Fibroblast of lung (primary cell): ENCODE results near the gene RPL23.

Source experiments
- EZH2 ChIP-seq: IDR thresholded peaks from 2 replicates; pipeline ENCODE4 v1.5.1; 2012; ENCODE audit warnings: low read length, control low read depth, mild to moderate bottlenecking; ENCODE audit errors: missing control alignments
- TF ChIP-seq, protein P1 (sequence below), 2 donors: IDR thresholded peaks in 1 of 2; conservative IDR thresholded peaks in 1 of 2; 1 replicate in 1 of 2; 2 replicates in 1 of 2; pipeline ENCODE4 v1.5.1; 2011 to 2012; ENCODE audit warnings: low read length in 2 of 2, control low read depth in 1 of 2, inconsistent platforms in 1 of 2, low read depth in 1 of 2, mild to moderate bottlenecking in 1 of 2

DNA sequence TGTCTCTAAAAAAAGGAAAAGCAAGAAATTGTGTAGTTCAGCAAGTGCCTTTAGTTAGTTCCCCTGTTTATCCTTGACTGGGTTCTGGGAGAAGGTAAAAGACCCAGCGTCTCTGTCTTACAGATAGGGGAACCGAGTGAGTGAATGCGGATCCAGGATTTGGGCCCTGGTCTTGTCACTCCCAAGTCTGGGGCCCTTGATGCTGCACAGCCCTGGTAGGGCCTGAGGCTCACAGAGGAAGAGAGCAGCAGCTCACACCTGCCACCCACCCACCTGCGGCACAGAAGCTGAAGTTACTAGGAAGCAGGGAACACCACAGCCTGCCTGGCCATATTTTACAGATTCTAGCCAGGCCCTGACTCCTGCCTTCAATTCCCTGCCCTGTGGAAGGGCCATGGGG is 38.6 kb upstream of the RPL23 start:
- TF ChIP-seq EZH2: no peak
- TF ChIP-seq, protein P1, sequence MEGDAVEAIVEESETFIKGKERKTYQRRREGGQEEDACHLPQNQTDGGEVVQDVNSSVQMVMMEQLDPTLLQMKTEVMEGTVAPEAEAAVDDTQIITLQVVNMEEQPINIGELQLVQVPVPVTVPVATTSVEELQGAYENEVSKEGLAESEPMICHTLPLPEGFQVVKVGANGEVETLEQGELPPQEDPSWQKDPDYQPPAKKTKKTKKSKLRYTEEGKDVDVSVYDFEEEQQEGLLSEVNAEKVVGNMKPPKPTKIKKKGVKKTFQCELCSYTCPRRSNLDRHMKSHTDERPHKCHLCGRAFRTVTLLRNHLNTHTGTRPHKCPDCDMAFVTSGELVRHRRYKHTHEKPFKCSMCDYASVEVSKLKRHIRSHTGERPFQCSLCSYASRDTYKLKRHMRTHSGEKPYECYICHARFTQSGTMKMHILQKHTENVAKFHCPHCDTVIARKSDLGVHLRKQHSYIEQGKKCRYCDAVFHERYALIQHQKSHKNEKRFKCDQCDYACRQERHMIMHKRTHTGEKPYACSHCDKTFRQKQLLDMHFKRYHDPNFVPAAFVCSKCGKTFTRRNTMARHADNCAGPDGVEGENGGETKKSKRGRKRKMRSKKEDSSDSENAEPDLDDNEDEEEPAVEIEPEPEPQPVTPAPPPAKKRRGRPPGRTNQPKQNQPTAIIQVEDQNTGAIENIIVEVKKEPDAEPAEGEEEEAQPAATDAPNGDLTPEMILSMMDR (conservative IDR thresholded peaks at IDR 0.05 in 1 of 2, IDR thresholded peaks at IDR 0.05 in 1 of 2; ENCODE audit: low read depth in 1 of 2, low read length in 2 of 2): no peak
